ENCODE results near the gene EXOC1. TPM values are rescaled to one million over a fixed set of nuclear protein-coding genes. Genes with fewer than 3 reads are reported as not detected.

The EXOC1 gene
- total RNA-seq, 1 experiment from 2014 or later: 24.1 TPM

DNA sequence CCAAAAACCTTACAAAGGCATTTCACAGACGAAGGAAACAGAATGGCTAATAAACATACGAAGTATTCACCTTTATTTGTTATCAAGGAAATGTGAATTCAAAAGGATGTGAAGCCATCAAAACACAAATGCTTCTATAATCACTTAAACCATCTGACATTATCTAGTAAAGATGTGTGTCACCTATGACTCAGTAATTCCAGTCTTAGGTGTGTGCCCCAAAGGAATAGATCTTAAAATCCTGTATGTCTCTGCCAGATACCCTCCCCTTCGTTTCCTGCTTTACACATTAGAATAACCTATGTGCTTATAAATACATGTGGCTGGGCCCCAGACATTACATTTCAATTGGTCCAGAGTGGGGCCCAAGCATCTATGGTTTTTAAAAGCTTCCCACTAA lies 53.5 kb downstream of the EXOC1 start:
- intact Hi-C loops (cut with micrococcal nuclease; ENCODE audit: unreplicated experiment): no loop called here

DNA sequence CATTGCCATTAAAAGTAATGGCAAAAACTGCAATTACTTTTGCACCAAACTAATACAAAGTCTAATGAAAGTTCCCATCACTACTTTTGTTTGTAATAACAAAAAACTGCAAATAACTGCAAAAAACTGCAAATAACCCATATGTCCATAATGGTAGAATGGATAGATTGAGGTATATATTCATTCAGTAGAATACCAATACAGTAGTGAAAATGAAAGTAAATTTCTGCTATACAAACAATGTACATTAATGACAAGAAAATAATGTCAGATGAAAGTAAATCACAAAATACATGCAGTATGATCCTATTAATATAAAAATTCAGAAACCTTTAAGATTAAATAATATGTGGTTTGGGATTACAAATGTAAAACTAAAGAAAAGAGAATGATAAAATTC lies 54.0 kb downstream of the EXOC1 start:
- intact Hi-C loops (cut with micrococcal nuclease; ENCODE audit: unreplicated experiment): no loop called here

More for the DNA sequence above, 53.5 kb downstream of the EXOC1 start:
- TF ChIP-seq, protein P1, sequence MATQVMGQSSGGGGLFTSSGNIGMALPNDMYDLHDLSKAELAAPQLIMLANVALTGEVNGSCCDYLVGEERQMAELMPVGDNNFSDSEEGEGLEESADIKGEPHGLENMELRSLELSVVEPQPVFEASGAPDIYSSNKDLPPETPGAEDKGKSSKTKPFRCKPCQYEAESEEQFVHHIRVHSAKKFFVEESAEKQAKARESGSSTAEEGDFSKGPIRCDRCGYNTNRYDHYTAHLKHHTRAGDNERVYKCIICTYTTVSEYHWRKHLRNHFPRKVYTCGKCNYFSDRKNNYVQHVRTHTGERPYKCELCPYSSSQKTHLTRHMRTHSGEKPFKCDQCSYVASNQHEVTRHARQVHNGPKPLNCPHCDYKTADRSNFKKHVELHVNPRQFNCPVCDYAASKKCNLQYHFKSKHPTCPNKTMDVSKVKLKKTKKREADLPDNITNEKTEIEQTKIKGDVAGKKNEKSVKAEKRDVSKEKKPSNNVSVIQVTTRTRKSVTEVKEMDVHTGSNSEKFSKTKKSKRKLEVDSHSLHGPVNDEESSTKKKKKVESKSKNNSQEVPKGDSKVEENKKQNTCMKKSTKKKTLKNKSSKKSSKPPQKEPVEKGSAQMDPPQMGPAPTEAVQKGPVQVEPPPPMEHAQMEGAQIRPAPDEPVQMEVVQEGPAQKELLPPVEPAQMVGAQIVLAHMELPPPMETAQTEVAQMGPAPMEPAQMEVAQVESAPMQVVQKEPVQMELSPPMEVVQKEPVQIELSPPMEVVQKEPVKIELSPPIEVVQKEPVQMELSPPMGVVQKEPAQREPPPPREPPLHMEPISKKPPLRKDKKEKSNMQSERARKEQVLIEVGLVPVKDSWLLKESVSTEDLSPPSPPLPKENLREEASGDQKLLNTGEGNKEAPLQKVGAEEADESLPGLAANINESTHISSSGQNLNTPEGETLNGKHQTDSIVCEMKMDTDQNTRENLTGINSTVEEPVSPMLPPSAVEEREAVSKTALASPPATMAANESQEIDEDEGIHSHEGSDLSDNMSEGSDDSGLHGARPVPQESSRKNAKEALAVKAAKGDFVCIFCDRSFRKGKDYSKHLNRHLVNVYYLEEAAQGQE (IDR thresholded peaks at IDR 0.05; ENCODE audit: insufficient read depth in 1 of 2, low read depth in 2 of 2, low read length in 1 of 2): no peak
- no peak for TF ChIP-seq SIN3A (IDR thresholded peaks at IDR 0.05; ENCODE audit: borderline replicate concordance, insufficient read depth, low read depth, low read length)
- no peak for TF ChIP-seq POLR2AphosphoS5 (IDR thresholded peaks at IDR 0.05; ENCODE audit: low read depth, low read length)
- TF ChIP-seq TCF7L2 (IDR thresholded peaks at IDR 0.05; ENCODE audit: low read depth, low read length): no peak
- TF ChIP-seq, protein P2, sequence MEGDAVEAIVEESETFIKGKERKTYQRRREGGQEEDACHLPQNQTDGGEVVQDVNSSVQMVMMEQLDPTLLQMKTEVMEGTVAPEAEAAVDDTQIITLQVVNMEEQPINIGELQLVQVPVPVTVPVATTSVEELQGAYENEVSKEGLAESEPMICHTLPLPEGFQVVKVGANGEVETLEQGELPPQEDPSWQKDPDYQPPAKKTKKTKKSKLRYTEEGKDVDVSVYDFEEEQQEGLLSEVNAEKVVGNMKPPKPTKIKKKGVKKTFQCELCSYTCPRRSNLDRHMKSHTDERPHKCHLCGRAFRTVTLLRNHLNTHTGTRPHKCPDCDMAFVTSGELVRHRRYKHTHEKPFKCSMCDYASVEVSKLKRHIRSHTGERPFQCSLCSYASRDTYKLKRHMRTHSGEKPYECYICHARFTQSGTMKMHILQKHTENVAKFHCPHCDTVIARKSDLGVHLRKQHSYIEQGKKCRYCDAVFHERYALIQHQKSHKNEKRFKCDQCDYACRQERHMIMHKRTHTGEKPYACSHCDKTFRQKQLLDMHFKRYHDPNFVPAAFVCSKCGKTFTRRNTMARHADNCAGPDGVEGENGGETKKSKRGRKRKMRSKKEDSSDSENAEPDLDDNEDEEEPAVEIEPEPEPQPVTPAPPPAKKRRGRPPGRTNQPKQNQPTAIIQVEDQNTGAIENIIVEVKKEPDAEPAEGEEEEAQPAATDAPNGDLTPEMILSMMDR (IDR thresholded peaks at IDR 0.05): no peak
- Histone ChIP-seq H3K27me3 (ENCODE audit: control insufficient read depth, insufficient read depth, low read length) (no peaks in the 10 kb centered on the region), H3K4me3 (ENCODE audit: low read depth in 2 of 2, low read length in 2 of 2) (no peak overlapping the region), H3K4me1 (ENCODE audit: control insufficient read depth, insufficient read depth, low read length) (no peaks in the 10 kb centered on the region), H3K27ac (ENCODE audit: low read length) (no peak overlapping the region), H3K9me3 (ENCODE audit: control insufficient read depth, insufficient read depth, low read depth, low read length) (no peaks in the 10 kb centered on the region), H3K36me3 (ENCODE audit: control insufficient read depth, insufficient read depth, low read length) (peaks cover 3% of the 10 kb centered on the region; the same call in 1 of the 2 replicates)
- CTCF ChIA-PET: no interaction called here
- ATAC-seq: no peak; the same call in 1 of the 2 replicates
- in situ Hi-C loops (cut with HindIII; ENCODE audit: low pct_unique_long_range_greater_than_20kb, low sequenced_read_pairs): no loop called here
- POLR2A ChIA-PET: no interaction called here
- BruUV-seq (replicated peaks): no TSS peak
- no peak for DNase-seq (ENCODE audit: low read depth, low spot score)

More for the DNA sequence above, 54.0 kb downstream of the EXOC1 start:
- H3K27ac ChIP-seq (ENCODE audit: low read length): no peak overlapping the region
- ChIA-PET CTCF (no interaction called here), POLR2A (no interaction called here)
- no peak for TF ChIP-seq POLR2AphosphoS5 (IDR thresholded peaks at IDR 0.05; ENCODE audit: low read depth, low read length)
- TF ChIP-seq, protein P2 (IDR thresholded peaks at IDR 0.05): no peak
- TF ChIP-seq, protein P1 (IDR thresholded peaks at IDR 0.05; ENCODE audit: insufficient read depth in 1 of 2, low read depth in 2 of 2, low read length in 1 of 2): no peak
- no peak for TF ChIP-seq SIN3A (IDR thresholded peaks at IDR 0.05; ENCODE audit: borderline replicate concordance, insufficient read depth, low read depth, low read length)
- no peak for TF ChIP-seq TCF7L2 (IDR thresholded peaks at IDR 0.05; ENCODE audit: low read depth, low read length)
- no peaks in the 10 kb centered on the region; the same call in 1 of the 2 replicates for H3K36me3 ChIP-seq (ENCODE audit: control insufficient read depth, insufficient read depth, low read length)
- ATAC-seq: no peak
- H3K27me3 ChIP-seq (ENCODE audit: control insufficient read depth, insufficient read depth, low read length): no peaks in the 10 kb centered on the region
- no peaks in the 10 kb centered on the region for H3K9me3 ChIP-seq (ENCODE audit: control insufficient read depth, insufficient read depth, low read depth, low read length)
- in situ Hi-C loops (cut with HindIII; ENCODE audit: low pct_unique_long_range_greater_than_20kb, low sequenced_read_pairs): no loop called here
- no peak for DNase-seq (ENCODE audit: low read depth, low spot score)
- no peaks in the 10 kb centered on the region for H3K4me1 ChIP-seq (ENCODE audit: control insufficient read depth, insufficient read depth, low read length)
- no peak overlapping the region for H3K4me3 ChIP-seq (ENCODE audit: low read depth in 2 of 2, low read length in 2 of 2)
- BruUV-seq (replicated peaks): no TSS peak
